GM21381 (cell line): ENCODE results near the gene RIMBP2.

Source experiments
- ATAC-seq: cut with Tn5 transposase; IDR thresholded peaks from one replicate; pipeline ENCODE4 v1.9.1; 2021; ENCODE audit warnings: mild to moderate bottlenecking, moderate library complexity; ENCODE audit not compliant: unreplicated experiment

Gene RIMBP2

GRCh38 chr12:130639476-130640424 is 76.3 kb downstream of the RIMBP2 start:
- no peak for ATAC-seq

DNA sequence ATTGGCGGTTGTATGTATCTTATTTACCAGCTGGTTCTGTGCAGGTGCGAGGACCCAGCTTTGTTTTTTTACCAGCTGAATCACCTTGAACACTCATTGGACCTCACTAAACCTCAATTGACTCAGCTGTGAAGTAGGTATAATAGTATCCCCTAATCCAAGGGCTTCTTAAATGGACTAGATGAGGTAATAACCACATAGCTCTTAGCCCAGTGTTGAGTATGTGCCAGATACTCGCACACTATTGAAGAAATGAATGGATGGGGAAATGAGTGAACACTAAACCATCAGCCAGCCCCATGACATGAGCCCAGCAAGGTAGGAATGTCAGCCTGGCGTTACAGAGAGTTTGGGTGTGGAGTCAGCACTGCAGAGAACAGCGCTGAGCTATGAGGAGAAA is 79.7 kb downstream of the RIMBP2 start:
- no peak for ATAC-seq

- no peak for ATAC-seq
Observed at GRCh38 chr12:130634866-130635265, 81.2 kb downstream of the RIMBP2 start.

- no peak for ATAC-seq
Observed at GRCh38 chr12:130633771-130634170, 82.3 kb downstream of the RIMBP2 start.

DNA sequence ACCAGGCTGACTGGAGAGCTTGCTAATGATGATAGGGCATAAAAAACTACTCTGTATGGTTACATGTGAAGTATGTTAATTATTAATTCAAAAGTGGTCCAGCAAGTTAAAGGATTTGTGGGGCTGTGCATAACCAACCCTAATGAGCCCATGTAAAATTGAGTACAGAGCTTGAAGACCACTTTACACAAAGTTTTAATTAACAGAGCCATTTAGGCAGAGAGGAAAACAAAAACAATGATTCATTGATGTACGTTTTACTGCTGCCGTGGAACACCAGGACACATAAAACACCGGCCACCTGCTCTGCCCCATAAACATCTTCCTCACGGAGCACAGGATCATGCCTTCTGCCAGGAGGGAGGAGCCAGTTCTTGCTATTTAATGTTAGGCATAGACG is 83.5 kb downstream of the RIMBP2 start:
- no peak for ATAC-seq

GRCh38 chr12:130628304-130628703 is 87.8 kb downstream of the RIMBP2 start:
- no peak for ATAC-seq

DNA sequence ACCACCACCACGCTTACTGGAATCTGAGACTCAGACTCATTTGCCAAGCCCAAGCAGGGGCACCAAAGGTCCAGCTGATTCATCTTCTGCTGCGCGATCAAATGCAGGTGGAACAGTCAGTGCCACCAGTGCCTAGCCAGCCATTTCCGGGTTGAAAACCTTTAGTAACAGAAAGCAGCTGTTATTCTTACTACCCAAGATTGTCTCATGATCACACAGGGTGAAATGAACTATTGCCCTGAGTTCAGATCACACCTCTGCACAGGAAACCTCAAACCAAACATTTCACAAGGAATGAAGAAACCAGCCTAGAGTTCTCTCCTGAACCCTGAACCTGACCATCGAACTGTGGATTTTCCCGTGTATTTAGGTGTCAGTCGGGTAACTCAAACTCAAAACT is 88.9 kb downstream of the RIMBP2 start:
- no peak for ATAC-seq

- no peak for ATAC-seq
Observed at GRCh38 chr12:130626601-130627000, 89.5 kb downstream of the RIMBP2 start.

DNA sequence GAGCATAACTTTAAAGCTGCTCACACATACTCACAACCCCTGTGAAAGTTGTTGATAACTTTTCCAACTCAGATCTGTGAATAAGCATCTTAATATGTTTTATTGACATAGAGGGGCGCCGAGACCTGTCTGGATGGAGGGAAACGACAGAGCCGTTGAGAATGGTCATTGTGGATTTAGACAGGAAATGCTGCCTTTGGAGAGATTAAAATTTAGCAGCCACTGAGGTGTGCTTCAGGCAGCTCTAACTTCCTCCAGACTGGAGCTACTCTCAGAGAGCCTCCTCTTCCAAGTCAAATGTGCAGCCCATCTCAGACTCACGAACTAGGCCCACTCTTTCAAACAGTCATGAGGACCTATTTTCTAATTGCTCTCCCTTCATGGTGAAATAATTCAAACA is 90.9 kb downstream of the RIMBP2 start:
- no peak for ATAC-seq

- no peak for ATAC-seq
Observed at GRCh38 chr12:130622803-130623202, 93.3 kb downstream of the RIMBP2 start.

GRCh38 chr12:130621696-130622298 is 94.3 kb downstream of the RIMBP2 start:
- ATAC-seq: no peak

GRCh38 chr12:130620756-130621155 is 95.3 kb downstream of the RIMBP2 start:
- no peak for ATAC-seq

GRCh38 chr12:130620281-130620680 is 95.8 kb downstream of the RIMBP2 start:
- no peak for ATAC-seq

GRCh38 chr12:130619385-130620001 is 96.6 kb downstream of the RIMBP2 start:
- ATAC-seq: no peak

- ATAC-seq: no peak
Observed at GRCh38 chr12:130617219-130617618, 98.9 kb downstream of the RIMBP2 start.

- no peak for ATAC-seq
Observed at GRCh38 chr12:130615861-130616345, 100.2 kb downstream of the RIMBP2 start.

GRCh38 chr12:130614530-130614905 is 101.6 kb downstream of the RIMBP2 start:
- ATAC-seq: no peak

DNA sequence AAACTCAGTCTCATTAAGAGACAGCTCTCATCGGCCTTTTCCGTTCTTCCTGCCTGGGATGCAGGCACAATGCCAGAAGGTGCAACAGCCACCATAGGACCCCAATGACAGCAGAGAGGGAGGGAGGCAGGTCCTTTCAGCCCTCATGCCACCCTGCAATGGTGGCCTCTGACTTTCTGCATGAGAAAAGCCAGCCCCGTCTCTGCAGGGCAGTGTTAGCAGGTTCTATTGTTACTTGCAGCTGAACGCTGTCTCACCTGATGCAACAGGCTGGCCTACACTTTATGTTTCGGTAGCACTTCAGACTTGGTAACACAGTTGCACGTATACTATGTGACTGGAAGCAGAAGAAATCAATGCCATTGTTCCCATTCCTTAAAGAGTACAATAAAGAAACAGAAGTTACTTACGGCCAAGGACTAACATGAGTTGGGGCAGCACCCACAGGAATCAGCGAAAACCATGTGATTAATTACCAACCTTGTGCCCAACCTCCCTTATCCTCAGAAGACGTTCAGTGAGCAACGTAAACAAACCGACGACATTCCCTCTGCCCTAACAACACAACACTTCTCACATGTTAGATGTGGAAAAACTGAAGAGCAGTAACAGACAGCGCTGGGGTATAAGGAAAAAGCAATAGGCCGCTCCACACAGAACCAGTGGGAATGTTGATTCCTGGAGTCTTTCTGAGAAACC is 102.1 kb downstream of the RIMBP2 start:
- ATAC-seq: no peak

DNA sequence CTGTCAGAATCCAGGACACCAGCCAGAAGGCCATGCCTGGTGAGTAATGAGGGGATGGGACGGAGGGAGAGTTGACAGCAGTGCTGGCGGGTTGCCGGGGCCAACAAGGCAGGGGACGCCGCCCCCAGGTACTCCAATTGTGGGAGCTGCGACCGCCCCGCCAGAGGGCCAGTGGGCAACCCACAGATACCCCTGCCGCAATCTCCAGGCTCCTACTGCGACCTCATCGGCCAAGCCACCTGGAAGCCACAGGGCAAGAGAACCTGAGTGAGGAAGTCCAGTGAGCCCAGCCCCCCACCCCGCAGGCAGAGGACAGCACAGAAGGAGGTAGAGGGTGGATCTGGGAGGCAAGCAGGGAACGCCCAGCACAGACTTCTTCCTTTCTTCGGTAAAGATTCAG is 103.0 kb downstream of the RIMBP2 start:
- no peak for ATAC-seq

- ATAC-seq: no peak
Observed at GRCh38 chr12:130611026-130611905, 104.8 kb downstream of the RIMBP2 start.
